RPMI8226 (cell line): ENCODE data around the gene ATP5MC2.
A peak's percentile ranks its signal among the peaks of the same experiment; 100 is the strongest.
"Not testable (repeated sequence)": the region's sequence is repeated elsewhere in the genome, so short reads cannot be mapped to it uniquely, and the experiment has no call there.

Experiments used
- DNase-seq: peaks from one replicate; pipeline ENCODE4 v3.0.0-alpha.2; 2015

The ATP5MC2 gene

GRCh38 chr12:53675701-53676607 lies at the start of gene ATP5MC2:
ATP5MC2 (minus strand) TSS chr12:53676083; CDS start chr12:53672614, 3,469 bp downstream.
- peak; percentile 98 for DNase-seq

DNA sequence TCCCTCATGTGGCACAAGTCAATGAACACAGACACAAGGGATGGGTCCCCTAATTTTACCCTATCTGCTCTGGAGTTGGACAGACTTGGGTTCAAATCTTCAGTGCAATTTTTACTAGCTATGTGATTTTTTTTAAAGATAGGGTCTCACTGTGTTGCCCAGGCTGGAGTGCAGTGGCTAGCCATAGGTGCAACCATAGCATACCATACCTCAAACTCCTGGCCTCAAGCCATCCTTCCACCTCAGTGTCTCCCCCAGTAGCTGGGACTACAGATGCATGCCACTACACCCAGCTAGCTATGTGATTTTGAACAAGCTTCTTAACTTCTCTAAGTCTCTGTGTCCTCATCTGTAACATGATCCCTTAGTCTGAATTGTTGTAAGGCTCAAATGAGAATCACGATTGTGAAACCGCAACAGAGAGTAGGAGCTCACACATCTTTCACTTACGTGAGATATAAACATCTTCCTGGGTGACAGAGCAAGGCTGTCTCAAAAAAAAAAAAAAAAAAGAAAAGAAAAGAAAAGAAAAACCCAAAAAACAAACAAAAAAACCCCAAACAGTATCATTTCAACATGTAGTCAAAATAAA lies 46.7 kb upstream of the ATP5MC2 start:
- DNase-seq = no peak

DNA sequence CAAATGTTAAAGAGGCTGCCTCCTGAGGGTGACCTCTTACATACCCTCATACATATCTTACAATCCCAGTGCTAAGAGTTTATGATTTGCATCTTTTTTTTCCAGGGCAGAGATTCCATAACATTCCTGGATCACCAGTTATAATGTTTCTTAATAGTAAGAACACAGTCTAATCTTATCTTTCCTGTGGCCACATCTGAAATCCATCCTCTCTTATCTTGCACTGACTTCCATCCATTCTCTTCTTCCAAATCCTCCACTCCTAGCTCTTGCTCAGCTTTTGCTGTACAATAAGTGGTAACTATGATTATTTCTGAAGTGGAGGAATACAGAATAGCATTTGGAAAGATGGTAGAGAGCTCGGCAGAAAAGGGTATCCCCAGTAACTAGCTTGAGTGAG lies 45.1 kb upstream of the ATP5MC2 start:
- no peak for DNase-seq

GRCh38 chr12:53719649-53720048 lies 43.8 kb upstream of the ATP5MC2 start:
- no peak for DNase-seq

DNA sequence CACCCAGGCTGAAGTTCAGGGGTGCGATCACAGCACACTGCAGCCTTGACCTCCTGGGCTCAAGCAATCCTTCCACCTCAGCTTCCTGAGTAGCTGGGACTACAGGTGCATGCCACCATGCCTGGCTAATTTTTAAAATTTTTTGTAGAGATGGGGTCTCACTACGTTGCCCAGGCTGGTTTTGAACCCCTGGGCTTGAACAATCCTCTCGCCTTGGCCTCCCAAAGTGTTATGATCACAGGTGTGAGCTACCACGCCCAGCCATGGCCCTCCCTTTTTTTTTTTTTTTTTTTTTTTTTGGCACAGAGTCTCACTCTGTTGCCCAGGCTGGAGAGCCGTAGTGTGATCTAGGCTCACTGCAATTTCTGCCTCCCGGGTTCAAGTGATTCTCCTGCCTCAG lies 42.7 kb upstream of the ATP5MC2 start:
- DNase-seq = not testable (repeated sequence)

- no peak for DNase-seq
Measured at GRCh38 chr12:53717319-53717718, 41.4 kb upstream of the ATP5MC2 start.

- DNase-seq = no peak
Measured at GRCh38 chr12:53714004-53714403, 38.1 kb upstream of the ATP5MC2 start.

DNA sequence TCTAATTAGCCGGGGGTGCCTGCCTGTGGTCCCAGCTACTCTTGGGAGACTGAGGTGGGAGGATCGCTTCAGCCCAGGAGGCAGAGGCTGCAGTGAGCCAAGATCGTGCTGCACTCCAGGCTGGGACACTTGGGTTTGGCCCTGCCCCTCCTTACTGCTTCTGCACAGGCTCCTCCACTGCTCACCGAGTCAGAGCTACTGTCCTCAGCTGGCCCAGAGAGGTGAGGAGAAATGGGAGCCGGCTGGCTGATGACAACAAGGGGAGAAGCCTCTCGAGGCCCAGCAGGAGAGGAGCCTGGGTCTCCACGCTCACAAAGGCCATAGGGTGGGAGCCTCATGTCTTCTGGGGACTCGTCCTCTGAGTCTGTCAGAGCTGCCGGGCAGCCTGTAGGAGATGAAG lies 37.6 kb upstream of the ATP5MC2 start:
- no peak for DNase-seq

DNA sequence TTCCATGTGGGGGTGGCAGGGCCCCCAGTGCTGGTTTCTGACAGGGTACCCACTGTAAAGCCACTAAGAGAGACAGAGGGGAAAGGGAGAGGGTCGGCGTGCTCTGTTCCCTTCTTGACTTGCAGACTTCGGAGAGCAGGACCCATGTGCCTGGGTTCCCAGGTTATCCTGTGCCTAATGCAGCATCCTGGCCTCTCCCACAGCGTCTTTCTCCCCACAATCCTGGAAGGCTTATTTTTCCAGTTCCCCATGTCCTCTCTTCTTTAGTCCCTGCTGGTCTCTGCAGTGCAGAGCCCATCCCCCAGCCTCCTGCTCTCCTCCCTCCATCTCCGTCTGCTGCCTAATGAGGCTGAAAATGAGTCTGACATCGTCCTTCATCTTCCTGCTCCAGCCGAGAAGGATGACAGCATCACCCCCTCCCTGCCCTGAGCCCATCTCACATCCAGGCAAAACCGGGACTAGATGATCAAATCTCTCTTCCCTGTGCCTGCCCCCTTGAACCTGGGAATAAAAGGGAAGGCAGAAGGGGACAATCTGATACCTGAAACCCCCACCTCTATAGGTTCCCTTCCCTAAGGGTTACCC lies 36.3 kb upstream of the ATP5MC2 start:
- DNase-seq = no peak

DNA sequence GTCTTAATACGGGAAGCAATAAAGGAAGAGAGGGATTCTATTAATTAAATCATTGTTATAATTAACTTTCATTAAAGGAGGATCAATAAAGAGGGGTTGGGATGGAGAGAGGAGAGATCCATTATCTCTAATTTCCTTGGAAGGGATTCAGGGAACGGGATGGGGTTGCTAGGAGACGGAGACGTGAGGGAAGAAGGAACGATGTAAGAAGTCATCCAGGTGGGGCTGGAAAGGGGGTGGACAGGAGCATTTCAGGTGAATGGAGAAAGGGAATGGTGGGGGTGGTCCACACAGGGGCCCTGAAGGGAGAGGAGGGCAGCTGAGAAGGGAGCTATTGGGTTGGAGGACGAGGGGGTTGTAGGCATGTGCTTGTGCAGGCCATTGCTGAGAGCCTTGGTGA lies 34.2 kb upstream of the ATP5MC2 start:
- no peak for DNase-seq

- DNase-seq = no peak
Measured at GRCh38 chr12:53709671-53710070, 33.8 kb upstream of the ATP5MC2 start.

DNA sequence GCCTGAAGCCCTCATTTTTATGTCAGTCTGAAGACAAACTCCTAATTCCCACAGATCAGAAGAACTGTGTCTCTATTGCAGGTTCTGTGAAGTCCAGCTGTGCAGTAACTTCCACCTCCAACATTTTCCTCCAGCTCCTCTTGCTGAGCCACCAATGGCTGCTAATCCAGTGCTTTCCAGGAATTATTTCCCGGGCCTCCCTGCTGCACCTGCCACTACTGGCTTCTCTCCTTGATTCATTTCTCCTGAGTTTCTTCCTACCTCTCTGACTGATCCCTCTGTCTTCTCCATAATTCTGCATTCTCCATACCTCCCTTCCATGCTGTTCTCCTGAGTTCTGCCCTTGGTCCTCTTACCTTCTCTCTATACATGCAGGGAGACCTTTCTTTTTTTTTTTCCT lies 30.2 kb upstream of the ATP5MC2 start:
- no peak for DNase-seq

- no peak for DNase-seq
Measured at GRCh38 chr12:53703756-53704155, 27.9 kb upstream of the ATP5MC2 start.

DNA sequence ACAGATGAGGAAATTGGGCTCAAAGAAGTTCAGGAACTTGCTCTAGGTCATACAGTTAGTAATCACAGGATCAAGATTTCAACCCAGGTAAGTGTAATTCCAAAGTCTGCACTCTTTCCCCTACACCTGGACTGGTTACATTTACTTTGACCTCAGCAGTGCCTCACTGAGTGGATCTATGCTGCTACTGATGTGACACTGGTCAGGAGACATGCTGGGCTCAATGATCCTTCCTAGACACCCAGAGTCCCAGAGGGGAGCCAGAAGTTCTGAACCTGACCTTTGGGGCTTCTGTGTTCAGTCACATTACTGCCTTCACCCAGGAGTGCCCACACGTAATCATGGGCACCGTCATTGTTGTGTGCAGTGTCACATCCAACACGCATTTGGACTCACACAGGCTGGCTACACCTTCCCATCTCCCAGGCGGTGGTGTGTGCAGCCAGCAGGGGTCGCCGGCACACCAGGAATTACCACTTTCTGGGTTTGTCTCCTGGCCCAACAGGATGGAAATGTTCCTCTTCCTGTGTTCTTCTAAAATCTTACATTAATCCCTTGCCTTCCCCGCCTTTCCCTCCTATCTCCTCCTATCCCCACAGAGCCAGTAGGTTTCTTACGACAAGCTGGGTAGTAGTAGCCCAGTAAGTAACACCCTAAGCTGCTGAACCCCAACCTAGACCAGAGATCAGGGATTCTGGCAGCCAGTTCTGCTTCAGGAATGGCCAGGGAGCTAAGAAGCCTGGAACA lies 25.8 kb upstream of the ATP5MC2 start:
- DNase-seq = peak; percentile 60

GRCh38 chr12:53700567-53700966 lies 24.7 kb upstream of the ATP5MC2 start:
- DNase-seq = no peak

DNA sequence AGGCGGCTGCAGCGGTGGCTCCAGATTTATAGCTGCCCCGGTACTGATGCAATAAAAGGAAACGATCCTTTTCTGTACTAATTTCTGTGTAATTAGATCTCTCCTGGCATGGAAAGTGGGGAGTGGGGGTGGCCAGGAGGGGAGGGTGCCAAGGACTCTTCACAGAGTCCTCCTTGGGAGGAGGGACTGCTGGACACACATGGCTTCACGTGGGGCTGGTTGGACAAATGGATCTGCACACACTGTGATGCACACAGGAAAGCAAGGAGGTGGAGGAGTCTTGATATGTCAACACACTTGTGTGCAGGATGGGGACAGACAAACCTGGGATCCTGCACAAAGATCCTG lies 23.8 kb upstream of the ATP5MC2 start:
- no peak for DNase-seq

DNA sequence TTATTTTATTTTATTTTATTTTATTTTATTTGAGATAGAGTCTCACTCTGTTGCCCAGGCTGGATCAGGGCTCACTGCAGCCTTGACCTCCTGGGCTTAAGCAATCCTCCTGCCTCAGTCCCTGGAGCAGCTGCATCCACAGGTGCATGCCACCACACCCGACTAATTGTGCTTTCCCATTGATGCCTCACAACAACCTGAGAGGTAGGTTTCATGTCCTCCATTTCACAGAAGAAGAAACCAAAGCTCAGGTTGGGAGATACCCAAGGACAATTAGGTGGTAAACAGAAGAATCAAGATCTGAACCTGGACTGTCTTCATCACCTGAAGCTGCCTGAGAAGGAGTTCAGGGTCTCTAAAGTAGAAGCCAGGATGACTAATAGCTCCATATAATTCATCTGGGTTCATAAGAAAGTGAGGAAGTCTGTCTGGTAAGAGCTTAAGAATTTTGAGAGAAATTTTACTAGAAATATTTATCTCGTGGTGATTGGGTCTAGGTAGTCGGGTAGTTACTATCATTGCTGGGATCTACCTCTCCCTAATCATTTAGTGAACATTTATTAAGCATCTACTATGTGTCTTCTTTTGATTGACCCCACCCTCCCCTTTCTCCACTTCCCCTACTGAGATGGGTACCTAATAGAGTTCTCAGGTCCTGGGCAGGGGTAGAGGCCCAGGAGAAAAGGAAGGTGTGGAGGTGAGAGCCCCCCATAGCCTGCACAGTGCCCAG lies 23.2 kb upstream of the ATP5MC2 start:
- DNase-seq = no peak

- no peak for DNase-seq
Measured at GRCh38 chr12:53696655-53697331, 20.9 kb upstream of the ATP5MC2 start.

GRCh38 chr12:53696285-53696654 lies 20.4 kb upstream of the ATP5MC2 start:
- DNase-seq = peak; percentile 22

- DNase-seq = no peak
Measured at GRCh38 chr12:53695152-53696145, 19.6 kb upstream of the ATP5MC2 start.

DNA sequence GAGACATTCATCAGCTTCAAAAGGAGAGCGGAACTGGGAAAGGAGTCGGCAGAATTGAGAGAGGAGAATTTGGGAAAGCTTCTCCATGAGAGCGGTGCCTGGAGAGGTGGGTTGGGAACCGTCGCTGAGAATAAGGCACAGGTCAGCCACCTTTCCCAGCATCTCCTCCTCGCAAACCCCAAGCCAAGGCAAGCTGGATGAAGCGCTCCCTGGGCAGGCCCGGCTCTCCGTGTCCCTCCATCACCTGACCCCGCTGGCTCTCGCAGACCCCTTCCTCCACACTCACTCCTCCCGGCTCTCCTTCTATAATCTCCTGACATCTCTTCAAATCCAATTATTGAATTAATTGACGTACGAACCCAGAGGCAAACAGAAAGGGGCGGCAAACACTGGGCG lies 18.9 kb upstream of the ATP5MC2 start:
- DNase-seq = no peak
